ENCODE data around the gene MAPK6. TPM values are rescaled to one million over a fixed set of nuclear protein-coding genes. Genes with fewer than 3 reads are reported as not detected.

The MAPK6 gene
- total and polyA plus RNA-seq, 2 donors (not counting 1 experiment from before 2014, with no cell fraction given) = 3.2 to 17.9 TPM

DNA sequence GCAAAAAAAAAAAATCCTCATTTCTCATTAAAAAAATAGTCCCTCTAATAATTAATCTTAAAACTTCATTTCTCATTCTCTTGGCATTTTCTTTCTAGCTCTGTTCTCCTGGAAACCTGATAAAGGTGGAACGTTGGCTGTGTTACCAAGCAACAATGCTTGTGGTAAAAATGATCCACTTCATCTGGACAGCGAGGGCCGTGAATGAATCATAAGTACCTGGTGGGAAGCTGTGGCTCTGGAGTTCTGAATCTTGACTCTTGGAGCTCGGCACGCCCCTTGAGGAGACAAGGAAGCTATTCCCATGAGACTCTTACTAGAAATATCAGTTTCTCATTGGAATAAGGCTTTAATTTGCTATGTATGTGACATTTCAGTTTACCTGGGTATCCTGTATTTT lies 61.0 kb downstream of the MAPK6 start:
- no peaks in the 10 kb centered on the region for H3K9me3 ChIP-seq (ENCODE audit: control extremely low read depth in 1 of 3, control insufficient read depth in 2 of 3, insufficient read depth in 1 of 3, low read length in 2 of 3)
- no peak overlapping the region for H3K27ac ChIP-seq (ENCODE audit: low read length in 2 of 2)
- peaks cover 11 to 14% of the 10 kb centered on the region in 2 donors for H3K4me1 ChIP-seq (ENCODE audit: control insufficient read depth in 2 of 2, insufficient read depth in 2 of 2, low read length in 2 of 2)
- peaks cover 0 to 9% (median 0%) of the 10 kb centered on the region in 4 experiments for H3K27me3 ChIP-seq (replicated peaks in 1 of 4; ENCODE audit: control extremely low read depth in 1 of 4, control insufficient read depth in 3 of 4, insufficient read depth in 4 of 4, low read length in 3 of 4)
- WGBS (ENCODE audit: insufficient coverage) = 100% methylated on average over 3 of the region's 5 CpGs
- no peak overlapping the region for H2AFZ ChIP-seq (ENCODE audit: insufficient read depth, low read depth, low read length, poor library complexity, severe bottlenecking)
- no peak overlapping the region for H3K9ac ChIP-seq (ENCODE audit: low read length)
- Mint-ChIP-seq H3K27ac (no peak overlapping the region), H3K4me1 (peaks cover 25% of the 10 kb centered on the region), H3K9me3 (ENCODE audit: insufficient read depth) (no peaks in the 10 kb centered on the region), H3K4me3 (no peak overlapping the region), H3K27me3 (peaks cover 6% of the 10 kb centered on the region)
- CTCF ChIA-PET = interaction anchor here (0.7 to 4.1 kb wide), 14 partner anchors 10 to 148 kb away, joined by 3 to 25 read pairs (median 10); partner anchors contain the start of gene LEO1
- H3K4me2 ChIP-seq (replicated peaks; ENCODE audit: low read depth, low read length, poor library complexity, severe bottlenecking) = no peak overlapping the region
- POLR2A ChIA-PET = interaction anchor here (0.6 kb wide), 1 partner anchor 100 kb away, joined by 3 read pairs; no protein-coding TSS in a partner anchor
- H3K4me3 ChIP-seq (ENCODE audit: control extremely low read depth in 1 of 5, extremely low read depth in 1 of 5, insufficient read depth in 1 of 5, low read depth in 2 of 5, low read length in 4 of 5) = no peak overlapping the region
- no peaks in the 10 kb centered on the region for H3K79me2 ChIP-seq (ENCODE audit: control insufficient read depth, insufficient read depth, low read length)
- no peak for DNase-seq
- ATAC-seq (ENCODE audit: low read depth) = no peak
- TF ChIP-seq EZH2 (IDR thresholded peaks at IDR 0.05; ENCODE audit: borderline replicate concordance, insufficient read depth, low read depth, low read length, poor library complexity, severe bottlenecking) = no peak
- no peak for TF ChIP-seq CTCF (IDR thresholded peaks at IDR 0.05)
- no peaks in the 10 kb centered on the region for H3K36me3 ChIP-seq (replicated peaks in 1 of 2; ENCODE audit: control extremely low read depth in 1 of 2, control insufficient read depth in 1 of 2, extremely low read depth in 1 of 2, insufficient read depth in 2 of 2, low read length in 1 of 2)
- no peaks in the 10 kb centered on the region for H4K20me1 ChIP-seq (ENCODE audit: control insufficient read depth, insufficient read depth, low read length, poor library complexity, severe bottlenecking)
- intact Hi-C loops (cut with micrococcal nuclease) = no loop called here

DNA sequence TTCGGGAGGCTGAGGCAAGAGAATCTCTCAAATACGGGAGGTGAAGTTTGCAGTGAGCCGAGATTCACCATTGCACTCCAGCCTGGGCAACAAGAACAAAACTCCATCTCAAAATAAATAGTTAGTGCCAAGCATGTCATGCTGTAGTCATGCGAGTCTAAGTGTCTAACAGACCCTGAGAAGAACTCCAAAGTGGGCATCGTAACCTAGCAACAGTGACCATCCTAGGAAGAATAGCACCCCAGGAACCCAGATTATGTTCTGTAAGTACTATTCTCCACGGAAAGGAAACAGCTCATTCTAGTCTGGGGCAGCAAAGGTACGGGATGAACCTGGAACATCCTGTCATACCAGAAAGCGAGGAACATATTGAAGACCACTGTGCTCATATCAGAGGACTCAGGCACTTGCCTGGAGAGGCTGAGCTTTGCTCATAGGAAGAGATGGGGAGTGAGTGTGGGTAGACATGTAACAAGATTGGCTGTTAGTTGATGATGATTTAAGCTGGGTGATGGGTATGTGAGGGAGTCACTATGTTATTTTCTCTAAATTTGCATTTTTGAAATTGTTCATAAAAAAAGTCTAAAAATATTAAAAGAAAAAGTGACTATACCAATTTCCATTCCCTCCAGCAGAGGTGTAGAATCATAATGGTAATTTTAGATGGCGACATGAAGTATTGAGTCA lies 61.8 kb downstream of the MAPK6 start:
- no peak overlapping the region for H2AFZ ChIP-seq (ENCODE audit: insufficient read depth, low read depth, low read length, poor library complexity, severe bottlenecking)
- WGBS (ENCODE audit: insufficient coverage) = 97% methylated on average over 8 of the region's 9 CpGs
- H3K4me2 ChIP-seq (replicated peaks; ENCODE audit: low read depth, low read length, poor library complexity, severe bottlenecking) = no peak overlapping the region
- no peak overlapping the region for H3K9ac ChIP-seq (ENCODE audit: low read length)
- H3K4me1 ChIP-seq (ENCODE audit: control insufficient read depth in 2 of 2, insufficient read depth in 2 of 2, low read length in 2 of 2) = peaks cover 11 to 14% of the 10 kb centered on the region in 2 donors
- no peak overlapping the region for H3K27ac Mint-ChIP-seq
- H3K27me3 ChIP-seq (replicated peaks in 1 of 4; ENCODE audit: control extremely low read depth in 1 of 4, control insufficient read depth in 3 of 4, insufficient read depth in 4 of 4, low read length in 3 of 4) = peaks cover 0 to 9% (median 0%) of the 10 kb centered on the region in 4 experiments
- peaks cover 25% of the 10 kb centered on the region for H3K4me1 Mint-ChIP-seq
- no peaks in the 10 kb centered on the region for H3K79me2 ChIP-seq (ENCODE audit: control insufficient read depth, insufficient read depth, low read length)
- no peaks in the 10 kb centered on the region for H3K9me3 Mint-ChIP-seq (ENCODE audit: insufficient read depth)
- H3K27me3 Mint-ChIP-seq = peaks cover 6% of the 10 kb centered on the region
- intact Hi-C loops (cut with micrococcal nuclease) = no loop called here
- no peak overlapping the region for H3K4me3 Mint-ChIP-seq
- no peaks in the 10 kb centered on the region for H3K36me3 ChIP-seq (replicated peaks in 1 of 2; ENCODE audit: control extremely low read depth in 1 of 2, control insufficient read depth in 1 of 2, extremely low read depth in 1 of 2, insufficient read depth in 2 of 2, low read length in 1 of 2)
- ChIA-PET CTCF (interaction anchor here (1.2 to 4.1 kb wide), 6 partner anchors 11 to 144 kb away, joined by 3 to 25 read pairs (median 16); partner anchors contain the start of gene LEO1), POLR2A (no interaction called here)
- TF ChIP-seq CTCF (IDR thresholded peaks at IDR 0.05) = no peak
- no peak for TF ChIP-seq EZH2 (IDR thresholded peaks at IDR 0.05; ENCODE audit: borderline replicate concordance, insufficient read depth, low read depth, low read length, poor library complexity, severe bottlenecking)
- no peaks in the 10 kb centered on the region for H4K20me1 ChIP-seq (ENCODE audit: control insufficient read depth, insufficient read depth, low read length, poor library complexity, severe bottlenecking)
- H3K4me3 ChIP-seq (ENCODE audit: control extremely low read depth in 1 of 5, extremely low read depth in 1 of 5, insufficient read depth in 1 of 5, low read depth in 2 of 5, low read length in 4 of 5) = no peak overlapping the region
- ATAC-seq (ENCODE audit: low read depth) (no peak), DNase-seq (no peak)
- no peak overlapping the region for H3K27ac ChIP-seq (ENCODE audit: low read length in 2 of 2)
- no peaks in the 10 kb centered on the region for H3K9me3 ChIP-seq (ENCODE audit: control extremely low read depth in 1 of 3, control insufficient read depth in 2 of 3, insufficient read depth in 1 of 3, low read length in 2 of 3)
